ENCODE results near the gene SPACA4. TPM values are rescaled to one million over a fixed set of nuclear protein-coding genes. Genes with fewer than 3 reads are reported as not detected.

Gene SPACA4
- total RNA-seq, 1 experiment from 2014 or later: not detected

DNA sequence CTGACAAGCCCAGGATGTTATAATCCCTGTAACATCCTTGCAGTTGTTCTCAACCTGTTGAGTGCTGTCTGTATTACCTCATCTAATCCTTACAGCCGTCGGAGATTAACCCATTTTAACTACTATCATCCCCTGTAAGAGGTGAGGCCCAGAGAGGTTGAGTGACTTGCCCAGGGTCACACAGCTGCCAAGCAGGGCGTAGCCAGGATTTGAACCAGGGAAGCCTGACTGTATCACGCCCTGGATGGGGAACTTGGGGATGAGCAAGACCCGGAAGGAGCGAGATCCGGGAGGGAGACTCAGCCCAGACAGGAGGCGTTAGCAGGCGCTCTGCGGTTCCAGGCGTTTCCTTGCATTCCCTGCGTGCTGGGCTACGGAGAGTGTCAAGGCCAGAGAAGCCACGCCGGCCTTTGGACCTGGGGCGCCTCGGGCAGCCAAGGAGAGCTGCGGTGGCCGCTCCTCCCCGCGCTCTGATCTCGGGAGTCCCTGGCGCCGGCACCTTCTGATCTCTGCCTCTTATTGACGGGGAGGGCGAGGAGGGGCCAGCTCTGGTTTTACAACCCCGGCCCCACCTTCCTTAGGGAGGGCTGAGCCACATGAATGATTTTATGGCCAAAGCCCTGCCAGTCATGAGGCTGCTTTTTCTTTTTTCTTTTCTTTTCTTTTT lies 48.4 kb upstream of the SPACA4 start:
- H3K4me1 ChIP-seq (ENCODE audit: control insufficient read depth, insufficient read depth, low read length): peaks cover 23% of the 10 kb centered on the region
- intact Hi-C loops (cut with micrococcal nuclease; ENCODE audit: unreplicated experiment) (no loop called here), in situ Hi-C loops (cut with HindIII; ENCODE audit: low pct_unique_long_range_greater_than_20kb, low sequenced_read_pairs) (no loop called here)
- no peaks in the 10 kb centered on the region for H3K9me3 ChIP-seq (ENCODE audit: control insufficient read depth, insufficient read depth, low read depth, low read length)
- H3K27ac ChIP-seq (ENCODE audit: low read length): peak overlapping the region; percentile 77
- no peaks in the 10 kb centered on the region for H3K27me3 ChIP-seq (ENCODE audit: control insufficient read depth, insufficient read depth, low read length)
- DNase-seq (ENCODE audit: low read depth, low spot score) (no peak), ATAC-seq (peak; percentile 39)
- no peak overlapping the region for H3K4me3 ChIP-seq (ENCODE audit: low read depth in 2 of 2, low read length in 2 of 2)
- POLR2A ChIA-PET: interaction anchor here (0.6 to 0.7 kb wide), 3 partner anchors 15 to 700 kb away, joined by 3 to 10 read pairs (median 7); no protein-coding TSS in a partner anchor
- TF ChIP-seq POLR2AphosphoS5 (IDR thresholded peaks at IDR 0.05; ENCODE audit: low read depth, low read length) (no peak), TCF7L2 (IDR thresholded peaks at IDR 0.05; ENCODE audit: low read depth, low read length) (peak; percentile 93)
- no TSS peak for BruUV-seq (replicated peaks)
- H3K36me3 ChIP-seq (ENCODE audit: control insufficient read depth, insufficient read depth, low read length): no peaks in the 10 kb centered on the region
- CTCF ChIA-PET: no interaction called here

GRCh38 chr19:48560095-48560530 lies 46.4 kb upstream of the SPACA4 start:
- Histone ChIP-seq H3K4me3 (ENCODE audit: low read depth in 2 of 2, low read length in 2 of 2) (no peak overlapping the region), H3K9me3 (ENCODE audit: control insufficient read depth, insufficient read depth, low read depth, low read length) (no peaks in the 10 kb centered on the region), H3K27me3 (ENCODE audit: control insufficient read depth, insufficient read depth, low read length) (no peaks in the 10 kb centered on the region), H3K27ac (ENCODE audit: low read length) (0 out of 2 replicates have a peak overlapping the region, but pooled peaks have one; percentile 8), H3K4me1 (ENCODE audit: control insufficient read depth, insufficient read depth, low read length) (peaks cover 11% of the 10 kb centered on the region), H3K36me3 (ENCODE audit: control insufficient read depth, insufficient read depth, low read length) (no peaks in the 10 kb centered on the region)
- BruUV-seq (replicated peaks): no TSS peak
- in situ Hi-C loops (cut with HindIII; ENCODE audit: low pct_unique_long_range_greater_than_20kb, low sequenced_read_pairs): no loop called here
- ChIA-PET CTCF (interaction anchor here (0.6 kb wide), 1 partner anchor 54 kb away, joined by 6 read pairs; no protein-coding TSS in a partner anchor), POLR2A (no interaction called here)
- no peak for ATAC-seq
- DNase-seq (ENCODE audit: low read depth, low spot score): no peak
- intact Hi-C loops (cut with micrococcal nuclease; ENCODE audit: unreplicated experiment): no loop called here
- TF ChIP-seq, protein P1, sequence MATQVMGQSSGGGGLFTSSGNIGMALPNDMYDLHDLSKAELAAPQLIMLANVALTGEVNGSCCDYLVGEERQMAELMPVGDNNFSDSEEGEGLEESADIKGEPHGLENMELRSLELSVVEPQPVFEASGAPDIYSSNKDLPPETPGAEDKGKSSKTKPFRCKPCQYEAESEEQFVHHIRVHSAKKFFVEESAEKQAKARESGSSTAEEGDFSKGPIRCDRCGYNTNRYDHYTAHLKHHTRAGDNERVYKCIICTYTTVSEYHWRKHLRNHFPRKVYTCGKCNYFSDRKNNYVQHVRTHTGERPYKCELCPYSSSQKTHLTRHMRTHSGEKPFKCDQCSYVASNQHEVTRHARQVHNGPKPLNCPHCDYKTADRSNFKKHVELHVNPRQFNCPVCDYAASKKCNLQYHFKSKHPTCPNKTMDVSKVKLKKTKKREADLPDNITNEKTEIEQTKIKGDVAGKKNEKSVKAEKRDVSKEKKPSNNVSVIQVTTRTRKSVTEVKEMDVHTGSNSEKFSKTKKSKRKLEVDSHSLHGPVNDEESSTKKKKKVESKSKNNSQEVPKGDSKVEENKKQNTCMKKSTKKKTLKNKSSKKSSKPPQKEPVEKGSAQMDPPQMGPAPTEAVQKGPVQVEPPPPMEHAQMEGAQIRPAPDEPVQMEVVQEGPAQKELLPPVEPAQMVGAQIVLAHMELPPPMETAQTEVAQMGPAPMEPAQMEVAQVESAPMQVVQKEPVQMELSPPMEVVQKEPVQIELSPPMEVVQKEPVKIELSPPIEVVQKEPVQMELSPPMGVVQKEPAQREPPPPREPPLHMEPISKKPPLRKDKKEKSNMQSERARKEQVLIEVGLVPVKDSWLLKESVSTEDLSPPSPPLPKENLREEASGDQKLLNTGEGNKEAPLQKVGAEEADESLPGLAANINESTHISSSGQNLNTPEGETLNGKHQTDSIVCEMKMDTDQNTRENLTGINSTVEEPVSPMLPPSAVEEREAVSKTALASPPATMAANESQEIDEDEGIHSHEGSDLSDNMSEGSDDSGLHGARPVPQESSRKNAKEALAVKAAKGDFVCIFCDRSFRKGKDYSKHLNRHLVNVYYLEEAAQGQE (IDR thresholded peaks at IDR 0.05; ENCODE audit: insufficient read depth in 1 of 2, low read depth in 2 of 2, low read length in 1 of 2): no peak
- TF ChIP-seq SIN3A (IDR thresholded peaks at IDR 0.05; ENCODE audit: borderline replicate concordance, insufficient read depth, low read depth, low read length): no peak
- TF ChIP-seq POLR2AphosphoS5 (IDR thresholded peaks at IDR 0.05; ENCODE audit: low read depth, low read length): no peak

DNA sequence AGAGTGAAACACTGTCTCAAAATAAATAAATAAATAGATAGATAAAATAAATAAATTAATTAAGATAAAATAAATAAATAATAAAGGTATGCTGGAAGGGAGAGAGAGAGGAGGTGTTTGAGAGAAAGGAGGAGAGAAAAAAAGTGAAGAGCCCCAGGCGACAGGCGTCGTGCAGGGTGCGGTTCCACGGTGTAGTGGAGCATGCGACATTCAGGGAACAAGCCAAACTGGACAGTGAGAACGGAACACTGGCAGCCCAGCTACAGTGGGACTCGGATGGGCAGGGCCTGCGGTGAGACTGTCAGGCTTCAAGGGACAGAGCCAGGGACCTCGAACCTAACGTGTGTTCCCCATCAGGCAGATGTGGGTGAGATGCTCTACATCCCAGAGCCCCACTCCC lies 45.1 kb upstream of the SPACA4 start:
- intact Hi-C loops (cut with micrococcal nuclease; ENCODE audit: unreplicated experiment) (no loop called here), in situ Hi-C loops (cut with HindIII; ENCODE audit: low pct_unique_long_range_greater_than_20kb, low sequenced_read_pairs) (no loop called here)
- Histone ChIP-seq H3K9me3 (ENCODE audit: control insufficient read depth, insufficient read depth, low read depth, low read length) (no peaks in the 10 kb centered on the region), H3K4me3 (ENCODE audit: low read depth in 2 of 2, low read length in 2 of 2) (no peak overlapping the region), H3K27me3 (ENCODE audit: control insufficient read depth, insufficient read depth, low read length) (no peaks in the 10 kb centered on the region), H3K36me3 (ENCODE audit: control insufficient read depth, insufficient read depth, low read length) (no peaks in the 10 kb centered on the region), H3K4me1 (ENCODE audit: control insufficient read depth, insufficient read depth, low read length) (peaks cover 7% of the 10 kb centered on the region), H3K27ac (ENCODE audit: low read length) (no peak overlapping the region)
- CTCF ChIA-PET: interaction anchor here (0.6 kb wide), 1 partner anchor 227 kb away, joined by 4 read pairs; no protein-coding TSS in a partner anchor
- POLR2A ChIA-PET: no interaction called here
- BruUV-seq (replicated peaks): no TSS peak
- no peak for DNase-seq (ENCODE audit: low read depth, low spot score)
- ATAC-seq: no peak
- TF ChIP-seq POLR2AphosphoS5 (IDR thresholded peaks at IDR 0.05; ENCODE audit: low read depth, low read length) (no peak), TCF7L2 (IDR thresholded peaks at IDR 0.05; ENCODE audit: low read depth, low read length) (no peak), SIN3A (IDR thresholded peaks at IDR 0.05; ENCODE audit: borderline replicate concordance, insufficient read depth, low read depth, low read length) (no peak), CTCF (IDR thresholded peaks at IDR 0.05) (no peak)
- TF ChIP-seq, protein P1 (IDR thresholded peaks at IDR 0.05; ENCODE audit: insufficient read depth in 1 of 2, low read depth in 2 of 2, low read length in 1 of 2): no peak
